ENCODE data around the gene SLC6A3.

The SLC6A3 gene

DNA sequence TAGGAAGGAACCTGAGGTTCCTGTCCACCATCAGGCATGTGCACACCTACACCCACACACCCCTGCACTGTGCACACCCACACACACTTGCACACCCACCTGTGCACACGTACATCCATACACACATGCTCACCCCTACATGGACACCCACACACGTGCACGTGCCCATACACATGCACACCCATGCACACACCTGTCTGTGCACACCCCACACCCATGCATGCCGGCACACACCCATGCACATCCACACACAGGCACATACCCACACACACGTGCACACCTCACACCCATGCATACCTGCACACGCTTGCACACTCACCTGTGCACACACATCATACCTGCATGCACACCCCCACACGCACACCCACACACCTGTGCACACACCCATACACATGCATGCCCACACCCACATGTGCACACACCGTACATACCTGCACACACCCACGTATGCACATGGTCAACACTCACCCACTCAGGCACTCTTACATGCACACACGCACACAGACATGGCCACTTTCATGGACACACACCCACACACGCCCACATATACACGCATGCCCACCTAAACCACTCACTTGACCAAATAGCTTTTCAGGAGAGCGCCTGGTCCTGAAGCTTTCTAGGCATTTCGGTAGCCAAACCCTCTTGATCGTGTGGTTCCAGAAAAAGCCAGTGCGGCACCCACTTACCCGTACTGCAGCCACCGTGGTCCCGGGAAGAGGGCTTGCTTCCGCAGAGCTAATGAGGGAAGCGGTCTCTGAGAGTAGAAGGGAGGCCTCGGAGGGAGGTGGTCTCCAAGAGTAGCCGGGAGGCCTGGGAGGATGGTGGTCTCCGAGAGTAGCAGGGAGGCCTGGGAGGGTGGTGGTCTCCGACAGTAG is 63.6 kb downstream of the SLC6A3 start:
- TF ChIP-seq, protein P1, sequence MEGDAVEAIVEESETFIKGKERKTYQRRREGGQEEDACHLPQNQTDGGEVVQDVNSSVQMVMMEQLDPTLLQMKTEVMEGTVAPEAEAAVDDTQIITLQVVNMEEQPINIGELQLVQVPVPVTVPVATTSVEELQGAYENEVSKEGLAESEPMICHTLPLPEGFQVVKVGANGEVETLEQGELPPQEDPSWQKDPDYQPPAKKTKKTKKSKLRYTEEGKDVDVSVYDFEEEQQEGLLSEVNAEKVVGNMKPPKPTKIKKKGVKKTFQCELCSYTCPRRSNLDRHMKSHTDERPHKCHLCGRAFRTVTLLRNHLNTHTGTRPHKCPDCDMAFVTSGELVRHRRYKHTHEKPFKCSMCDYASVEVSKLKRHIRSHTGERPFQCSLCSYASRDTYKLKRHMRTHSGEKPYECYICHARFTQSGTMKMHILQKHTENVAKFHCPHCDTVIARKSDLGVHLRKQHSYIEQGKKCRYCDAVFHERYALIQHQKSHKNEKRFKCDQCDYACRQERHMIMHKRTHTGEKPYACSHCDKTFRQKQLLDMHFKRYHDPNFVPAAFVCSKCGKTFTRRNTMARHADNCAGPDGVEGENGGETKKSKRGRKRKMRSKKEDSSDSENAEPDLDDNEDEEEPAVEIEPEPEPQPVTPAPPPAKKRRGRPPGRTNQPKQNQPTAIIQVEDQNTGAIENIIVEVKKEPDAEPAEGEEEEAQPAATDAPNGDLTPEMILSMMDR (IDR thresholded peaks at IDR 0.05), result no peak
- H3K36me3 ChIP-seq (ENCODE audit: control insufficient read depth, insufficient read depth, low read length), result no peaks in the 10 kb centered on the region
- H3K4me3 ChIP-seq (ENCODE audit: low read depth, low read length), result no peak overlapping the region
- H3K27me3 ChIP-seq (ENCODE audit: control insufficient read depth, insufficient read depth, low read length), result no peaks in the 10 kb centered on the region
- H3K79me2 ChIP-seq, result no peaks in the 10 kb centered on the region
- H3K27ac ChIP-seq, result no peak overlapping the region
- no peak overlapping the region for H3K4me2 ChIP-seq (ENCODE audit: low read length)
- H3K9me3 ChIP-seq (ENCODE audit: control insufficient read depth, low read length), result no peaks in the 10 kb centered on the region
- no peak overlapping the region for H3K9ac ChIP-seq
- H3K4me1 ChIP-seq, result peaks cover 6% of the 10 kb centered on the region
- H2AFZ ChIP-seq, result no peak overlapping the region

DNA sequence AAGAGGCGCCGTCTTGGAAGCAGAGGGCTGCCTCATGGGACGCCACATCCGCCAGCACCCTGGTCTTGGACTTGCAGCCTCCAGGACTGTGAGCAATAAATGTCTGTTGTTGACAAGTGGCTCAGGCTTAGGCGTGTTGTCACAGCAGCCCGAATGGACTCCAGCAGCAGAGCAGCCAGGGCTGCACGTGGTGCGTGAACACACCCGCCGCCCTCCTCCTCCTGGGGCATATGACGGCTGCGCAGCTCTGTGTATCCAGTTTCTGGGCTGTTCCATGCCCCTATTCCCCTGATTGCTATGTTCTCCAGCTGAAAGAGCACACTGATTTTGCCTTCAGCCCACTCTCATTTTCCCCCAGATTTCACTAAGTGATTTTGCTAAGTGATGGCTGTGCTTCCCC is 64.3 kb downstream of the SLC6A3 start:
- TF ChIP-seq, protein P1 (IDR thresholded peaks at IDR 0.05), result no peak
- Histone ChIP-seq H2AFZ (no peak overlapping the region), H3K4me3 (ENCODE audit: low read depth, low read length) (no peak overlapping the region), H3K4me2 (ENCODE audit: low read length) (no peak overlapping the region), H3K9me3 (ENCODE audit: control insufficient read depth, low read length) (no peaks in the 10 kb centered on the region), H3K36me3 (ENCODE audit: control insufficient read depth, insufficient read depth, low read length) (no peaks in the 10 kb centered on the region), H3K79me2 (no peaks in the 10 kb centered on the region), H3K4me1 (peaks cover 3% of the 10 kb centered on the region), H3K27me3 (ENCODE audit: control insufficient read depth, insufficient read depth, low read length) (no peaks in the 10 kb centered on the region), H3K27ac (no peak overlapping the region), H3K9ac (no peak overlapping the region)

DNA sequence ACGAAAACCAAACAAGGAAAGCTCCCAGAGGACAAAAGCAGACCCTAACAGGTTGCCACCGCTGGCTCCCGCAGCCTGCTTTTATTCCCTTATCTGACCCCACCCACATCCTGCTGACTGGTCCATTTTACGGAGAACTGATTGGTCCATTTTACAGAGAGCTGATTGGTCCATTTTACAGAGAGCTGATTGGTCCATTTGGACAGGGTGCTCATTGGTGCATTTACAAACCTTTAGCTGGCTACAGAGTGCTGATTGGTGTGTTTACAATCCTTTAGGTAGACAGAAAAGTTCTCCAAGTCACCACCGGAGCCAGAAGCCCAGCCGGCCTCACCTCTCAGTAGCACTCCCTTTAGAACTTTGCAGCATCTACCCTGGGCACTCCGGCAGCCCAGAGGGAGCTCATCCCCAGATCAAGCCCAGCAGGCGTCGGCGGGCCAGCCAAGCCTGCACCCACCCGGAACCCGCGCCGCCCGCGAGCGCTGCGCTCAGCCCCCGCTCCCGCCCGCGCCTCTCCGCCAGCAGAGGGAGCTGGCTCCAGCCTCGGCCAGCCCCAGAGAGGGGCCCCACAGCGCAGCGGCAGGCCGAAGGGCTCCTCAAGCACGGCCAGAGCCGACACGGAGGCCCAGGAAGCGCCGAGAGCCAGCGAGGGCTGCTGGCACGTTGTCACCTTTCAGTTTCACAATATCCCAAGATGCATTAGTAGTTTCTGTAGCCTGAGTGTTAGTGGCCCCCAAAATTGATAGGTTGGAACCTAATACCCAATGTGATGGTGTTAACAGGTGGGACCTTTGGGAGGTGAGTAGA is 65.0 kb downstream of the SLC6A3 start:
- Histone ChIP-seq H3K27ac (no peak overlapping the region), H3K4me2 (ENCODE audit: low read length) (peak overlapping the region; percentile 31), H3K9me3 (ENCODE audit: control insufficient read depth, low read length) (no peaks in the 10 kb centered on the region), H3K27me3 (ENCODE audit: control insufficient read depth, insufficient read depth, low read length) (no peaks in the 10 kb centered on the region), H3K9ac (no peak overlapping the region), H3K4me3 (ENCODE audit: low read depth, low read length) (peak overlapping the region; percentile 2), H2AFZ (peak overlapping the region; percentile 31), H3K79me2 (no peaks in the 10 kb centered on the region), H3K4me1 (no peaks in the 10 kb centered on the region), H3K36me3 (ENCODE audit: control insufficient read depth, insufficient read depth, low read length) (no peaks in the 10 kb centered on the region)
- TF ChIP-seq, protein P1 (IDR thresholded peaks at IDR 0.05), result peak; percentile 86

DNA sequence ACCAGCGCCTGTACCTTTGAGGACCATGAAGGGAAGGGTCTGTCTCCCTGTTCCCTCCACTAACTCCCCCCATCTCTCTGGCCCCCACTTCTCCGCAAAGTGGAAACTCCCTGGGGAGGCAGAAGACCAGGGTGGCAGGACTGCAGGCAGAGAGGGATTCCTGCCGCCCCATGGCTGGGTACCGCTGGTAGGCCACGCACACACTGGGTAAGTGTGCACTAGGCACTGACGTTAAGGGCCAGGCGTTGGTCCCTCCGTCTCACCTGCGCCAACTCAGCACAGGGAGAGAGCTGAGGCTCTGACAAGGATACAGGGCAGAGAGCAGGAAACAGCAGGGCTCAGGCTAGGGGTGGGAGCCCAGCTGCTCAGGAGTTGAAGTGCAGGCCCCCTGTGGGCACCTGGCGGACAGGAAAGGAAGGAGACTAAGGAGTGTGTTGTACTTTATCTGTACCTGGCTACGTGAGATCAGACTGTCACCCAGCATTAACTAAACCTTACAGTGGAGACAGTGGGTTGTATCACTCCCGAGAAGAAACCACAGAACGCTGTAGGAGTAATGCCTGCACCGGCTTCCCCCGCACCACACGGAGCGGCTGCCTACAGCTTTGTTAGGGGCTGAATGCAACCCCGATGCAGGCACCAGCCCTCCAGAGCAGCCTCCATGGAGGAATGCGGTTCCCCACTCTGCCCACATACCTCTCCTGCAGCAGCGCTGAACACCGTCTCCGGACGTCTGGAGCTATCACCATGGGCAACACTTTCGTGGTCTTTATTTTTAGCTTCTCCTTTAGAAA is 66.2 kb downstream of the SLC6A3 start:
- Histone ChIP-seq H3K4me2 (ENCODE audit: low read length) (no peak overlapping the region), H3K27ac (no peak overlapping the region), H3K4me3 (ENCODE audit: low read depth, low read length) (no peak overlapping the region), H3K36me3 (ENCODE audit: control insufficient read depth, insufficient read depth, low read length) (no peaks in the 10 kb centered on the region), H3K9me3 (ENCODE audit: control insufficient read depth, low read length) (no peaks in the 10 kb centered on the region), H3K27me3 (ENCODE audit: control insufficient read depth, insufficient read depth, low read length) (no peaks in the 10 kb centered on the region), H3K4me1 (no peaks in the 10 kb centered on the region), H3K79me2 (no peaks in the 10 kb centered on the region), H2AFZ (no peak overlapping the region), H3K9ac (no peak overlapping the region)
- TF ChIP-seq, protein P1 (IDR thresholded peaks at IDR 0.05), result no peak

Measured in parathyroid adenoma (tissue), 2 donors.